GM18909 (cell line): Measurements from ENCODE around the gene ACYP1.

ENCODE experiments used
- ATAC-seq: cut with Tn5 transposase; IDR thresholded peaks from one replicate; pipeline ENCODE4 v1.9.1; 2021; ENCODE audit warnings: mild to moderate bottlenecking; ENCODE audit not compliant: unreplicated experiment, poor library complexity

The ACYP1 gene

DNA sequence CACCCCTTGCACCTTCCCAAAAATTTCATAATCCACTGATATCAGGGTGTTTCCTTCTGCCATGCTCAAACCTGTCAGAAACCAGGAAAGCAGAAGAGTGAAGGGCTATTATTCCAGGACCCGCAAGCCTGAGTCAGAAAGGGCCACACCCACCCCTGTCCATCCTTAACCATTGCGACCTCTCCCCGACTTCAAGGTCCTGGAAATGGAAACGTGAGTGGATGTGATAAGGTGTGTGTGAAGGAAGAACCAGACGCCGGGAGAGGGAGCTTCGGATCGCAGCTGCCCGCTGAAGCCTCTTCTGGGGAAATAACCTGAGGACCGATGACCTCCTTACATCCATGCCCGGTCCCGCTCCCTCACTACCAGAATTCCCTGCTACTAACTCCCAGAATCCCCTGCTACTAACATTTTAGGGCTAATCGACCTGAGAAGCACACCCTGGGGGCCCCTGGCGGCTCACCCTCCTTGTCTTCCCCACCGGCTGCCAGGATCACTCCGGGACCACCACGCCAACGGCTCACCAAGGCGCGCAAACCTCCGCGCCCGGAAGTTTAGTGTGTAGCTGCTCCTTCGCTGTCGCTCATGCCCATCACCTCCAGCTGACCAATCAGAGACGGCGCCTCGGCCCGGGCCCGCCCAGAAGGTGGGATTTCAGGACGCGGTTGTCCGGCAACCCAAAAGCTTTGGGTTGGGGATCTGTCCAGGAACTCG, at the start of gene ACYP1:
ACYP1 (minus strand) TSS at position 534 of the 714 bp plus-strand sequence; CDS start at position 63, 471 bp downstream.
- peak; percentile 98 for ATAC-seq

DNA sequence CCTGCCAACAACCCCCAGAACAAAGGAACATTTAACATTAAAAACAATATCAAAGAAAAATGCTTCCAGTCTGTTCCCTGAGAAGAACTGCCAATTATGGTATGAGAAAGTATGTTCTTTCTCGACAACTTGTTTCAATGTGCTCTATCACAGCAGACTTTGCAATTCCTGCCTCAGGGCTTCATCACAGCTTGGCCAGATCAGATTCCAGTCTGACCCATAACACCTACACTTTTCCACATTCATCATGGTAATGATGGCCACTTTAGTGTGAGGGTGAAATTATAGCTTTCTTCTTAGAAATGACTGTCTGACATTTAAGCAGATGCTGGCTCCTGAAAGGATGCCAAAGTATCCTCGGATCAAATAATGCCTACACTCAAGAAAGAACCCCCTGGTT, 46.1 kb upstream of the ACYP1 start:
- ATAC-seq, result no peak

GRCh38 chr14:75107186-75107585, 43.4 kb upstream of the ACYP1 start:
- no peak for ATAC-seq

DNA sequence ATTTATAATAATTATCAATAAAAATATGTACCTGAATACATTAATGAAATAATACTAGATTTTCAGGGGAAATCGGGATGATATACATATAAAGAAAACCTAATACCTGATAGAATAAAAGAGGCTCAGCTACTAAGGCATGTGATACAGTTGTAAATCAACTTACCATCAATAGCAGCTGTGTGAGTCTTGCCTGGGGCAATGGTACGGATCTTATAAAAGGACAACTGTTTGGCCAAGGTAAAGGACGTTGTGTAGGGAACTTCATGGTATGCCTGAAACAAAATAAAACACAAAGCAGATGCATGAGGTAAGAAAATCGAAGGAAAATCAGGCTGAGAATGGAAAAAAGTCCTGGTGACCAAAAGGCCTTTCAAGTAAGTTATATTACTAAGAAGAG, 37.7 kb upstream of the ACYP1 start:
- ATAC-seq, result no peak

- ATAC-seq, result no peak
Measured at GRCh38 chr14:75098682-75099081, 34.9 kb upstream of the ACYP1 start.

- no peak for ATAC-seq
Measured at GRCh38 chr14:75098212-75098611, 34.4 kb upstream of the ACYP1 start.

DNA sequence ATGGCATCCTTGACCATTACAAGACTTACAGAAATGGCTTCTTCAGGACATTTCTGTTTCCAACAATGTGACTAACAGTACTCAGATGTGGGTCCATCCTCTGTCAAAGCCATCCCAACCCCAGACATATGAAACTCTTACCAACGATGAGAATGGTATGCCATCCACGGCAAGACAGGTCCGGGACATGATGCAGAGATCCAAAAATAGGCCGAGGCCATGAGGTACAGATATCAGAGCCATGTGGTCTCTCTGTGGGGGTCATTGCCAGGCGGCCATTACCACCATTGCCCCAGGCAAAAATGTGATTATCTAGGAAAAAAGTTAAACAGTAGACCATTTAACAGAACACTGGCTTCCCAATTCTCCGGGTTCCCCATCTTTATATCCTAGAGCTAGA, 33.1 kb upstream of the ACYP1 start:
- no peak for ATAC-seq

DNA sequence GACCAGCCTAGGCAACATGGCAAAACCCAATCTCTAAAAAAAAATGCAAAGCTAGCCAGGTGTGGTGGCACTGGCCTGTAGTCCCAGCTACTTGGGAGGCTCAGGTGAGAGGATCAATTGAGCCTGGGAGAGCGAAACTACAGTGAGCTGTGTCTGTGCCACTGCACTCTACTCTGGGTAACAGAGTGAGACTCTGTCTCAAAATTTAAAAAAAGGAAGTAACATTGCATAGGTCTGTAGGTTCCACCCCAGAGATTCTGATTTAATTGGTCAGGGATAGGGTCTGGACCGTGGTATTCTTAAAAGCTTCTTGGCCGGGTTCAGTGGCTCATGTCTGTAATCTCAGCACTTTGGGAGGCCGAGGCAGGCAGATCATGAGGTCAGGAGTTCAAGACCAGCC, 31.9 kb upstream of the ACYP1 start:
- ATAC-seq, result no peak

GRCh38 chr14:75094896-75095295, 31.1 kb upstream of the ACYP1 start:
- ATAC-seq, result no peak

DNA sequence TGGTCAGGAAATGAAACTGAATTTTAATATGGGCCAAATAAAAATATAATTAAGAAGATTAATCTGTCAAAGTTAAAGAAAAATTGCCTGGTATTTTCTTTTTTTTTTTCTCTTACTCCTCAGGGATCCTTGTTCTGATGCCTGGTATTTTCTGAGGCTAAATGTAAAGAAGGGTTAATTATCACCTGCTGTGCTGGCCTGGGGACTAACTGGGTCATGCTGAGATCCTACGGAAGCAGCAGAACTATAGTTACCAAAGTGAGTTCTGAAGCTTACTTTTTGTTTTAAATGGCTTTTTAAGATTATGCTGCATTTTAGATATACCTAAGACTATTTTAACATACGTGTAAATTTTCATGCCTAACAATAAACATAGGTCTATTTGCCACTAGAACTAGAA, 28.9 kb upstream of the ACYP1 start:
- no peak for ATAC-seq

DNA sequence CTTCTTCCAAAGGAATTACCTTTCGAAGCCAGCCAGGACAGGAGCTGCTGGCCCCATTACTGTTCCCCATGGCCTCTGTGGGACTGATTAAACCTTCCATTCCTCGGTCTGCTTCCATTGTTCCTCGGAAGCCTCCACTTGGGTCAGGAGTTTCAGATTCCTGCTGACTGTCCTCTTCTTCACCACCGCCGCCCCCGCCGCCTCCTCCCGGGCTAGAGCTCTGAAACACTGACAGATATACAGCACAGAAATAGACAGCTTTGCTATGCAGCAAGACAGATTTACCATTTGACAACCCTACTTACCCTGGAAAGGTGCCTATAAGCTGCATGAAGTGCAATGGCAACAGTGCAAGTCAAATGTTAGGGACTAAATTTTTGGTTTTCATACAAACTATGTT, 27.4 kb upstream of the ACYP1 start:
- ATAC-seq, result no peak

- no peak for ATAC-seq
Measured at GRCh38 chr14:75090353-75090752, 26.5 kb upstream of the ACYP1 start.

- ATAC-seq, result no peak
Measured at GRCh38 chr14:75088566-75089373, 24.9 kb upstream of the ACYP1 start.

- ATAC-seq, result no peak
Measured at GRCh38 chr14:75088153-75088552, 24.3 kb upstream of the ACYP1 start.

GRCh38 chr14:75084513-75084912, 20.7 kb upstream of the ACYP1 start:
- no peak for ATAC-seq

DNA sequence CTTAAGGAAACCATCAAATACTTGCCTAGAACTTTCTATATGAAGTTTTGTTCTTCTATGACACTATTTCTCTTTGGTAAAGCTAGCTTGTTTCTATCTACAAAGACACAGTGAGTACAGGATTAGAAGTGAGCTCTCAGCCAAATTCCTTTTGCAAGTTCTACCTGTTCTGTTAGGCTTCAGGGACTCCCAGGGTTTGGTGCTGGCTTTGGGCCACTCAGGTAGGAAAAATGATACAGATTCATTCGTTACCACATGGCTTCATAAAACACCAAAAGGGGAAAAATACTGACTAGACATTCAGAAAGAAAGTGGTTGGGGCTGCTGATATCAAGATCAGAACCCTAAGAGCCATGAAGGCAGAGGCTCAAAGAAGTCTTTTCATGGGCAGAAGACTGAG, 19.4 kb upstream of the ACYP1 start:
- no peak for ATAC-seq

DNA sequence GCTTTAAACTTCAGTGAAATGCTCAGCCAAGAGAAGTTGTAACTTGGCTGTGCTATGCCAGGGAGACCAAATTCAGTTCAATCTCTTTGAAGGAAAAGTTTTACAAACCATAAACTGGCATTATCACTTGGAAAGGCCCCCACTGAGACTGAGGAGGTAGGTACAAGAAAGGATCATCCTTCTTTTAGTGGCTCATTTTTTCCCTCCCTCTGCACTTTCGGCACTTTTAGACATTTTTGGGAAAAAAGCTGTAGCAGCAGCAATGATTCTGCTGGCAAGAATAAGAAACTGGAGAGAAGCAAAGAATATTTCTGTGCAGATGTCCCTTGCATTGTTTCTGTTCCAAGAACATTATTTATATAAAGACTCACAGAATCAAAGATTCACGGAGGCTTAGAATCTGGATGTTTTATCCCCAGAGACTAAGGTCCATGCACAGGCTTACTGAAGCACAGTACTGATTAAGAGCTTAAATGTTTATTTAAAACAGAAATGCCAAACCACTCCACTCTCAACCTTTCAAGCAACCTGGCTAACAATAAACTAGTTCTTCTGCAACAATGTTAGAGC, 17.9 kb upstream of the ACYP1 start:
- no peak for ATAC-seq

DNA sequence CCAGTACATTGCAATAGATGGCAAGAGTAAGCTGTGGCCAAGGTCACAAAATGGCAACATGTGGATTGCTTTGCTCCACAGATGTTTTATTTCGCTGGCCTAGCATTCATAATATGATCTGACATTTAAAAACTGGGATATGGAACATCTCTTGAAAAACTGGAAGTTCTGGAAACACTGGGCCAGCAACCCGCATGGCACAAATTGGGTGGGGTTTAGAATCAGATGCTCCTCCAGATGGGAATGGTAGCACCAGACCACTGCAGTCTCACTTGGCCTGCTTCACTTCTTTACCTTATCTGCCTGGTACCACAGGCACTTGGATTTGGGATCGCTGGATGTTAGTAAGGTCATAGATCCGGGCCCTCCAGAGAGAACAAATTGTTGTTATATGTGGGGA, 15.7 kb upstream of the ACYP1 start:
- no peak for ATAC-seq

DNA sequence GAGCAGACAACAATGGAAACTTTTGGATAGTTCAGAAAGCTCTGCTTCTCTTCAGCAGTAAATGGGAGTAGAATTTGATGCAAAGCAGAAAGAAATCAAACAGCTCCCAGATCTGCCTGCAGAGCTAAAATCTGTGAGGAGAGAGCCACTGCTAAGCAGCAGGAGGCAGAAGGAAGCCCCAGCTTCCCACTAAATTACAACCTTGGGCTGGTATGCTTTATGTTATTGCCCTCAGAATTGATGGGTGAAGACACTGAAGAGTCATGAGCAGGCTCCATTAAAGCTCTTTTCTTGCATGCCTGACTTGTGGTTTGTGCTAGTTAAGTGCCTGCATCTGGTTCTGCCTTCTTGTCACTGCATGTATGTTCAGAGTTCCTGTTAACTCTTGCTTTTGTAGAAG, 14.0 kb upstream of the ACYP1 start:
- no peak for ATAC-seq

DNA sequence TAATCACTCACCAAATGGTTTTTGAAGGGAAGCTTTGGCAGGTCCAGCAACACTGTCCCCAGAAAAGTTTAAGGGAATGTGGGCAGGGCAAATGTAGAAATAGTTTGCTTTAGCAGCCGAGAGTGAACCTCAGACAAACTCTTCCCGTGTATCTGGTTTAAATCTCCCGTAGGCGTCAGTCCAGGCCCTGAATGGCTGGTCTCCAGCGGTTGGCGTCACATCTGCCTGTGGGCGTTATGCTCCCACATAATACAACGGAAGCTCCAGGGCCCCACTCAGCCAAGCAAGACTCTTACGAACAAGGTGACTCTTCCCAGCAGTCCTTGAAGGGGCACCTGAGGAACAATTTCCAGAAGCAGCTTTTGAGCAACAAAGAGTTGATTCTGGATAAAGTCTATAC, 6.6 kb upstream of the ACYP1 start:
- ATAC-seq, result no peak

DNA sequence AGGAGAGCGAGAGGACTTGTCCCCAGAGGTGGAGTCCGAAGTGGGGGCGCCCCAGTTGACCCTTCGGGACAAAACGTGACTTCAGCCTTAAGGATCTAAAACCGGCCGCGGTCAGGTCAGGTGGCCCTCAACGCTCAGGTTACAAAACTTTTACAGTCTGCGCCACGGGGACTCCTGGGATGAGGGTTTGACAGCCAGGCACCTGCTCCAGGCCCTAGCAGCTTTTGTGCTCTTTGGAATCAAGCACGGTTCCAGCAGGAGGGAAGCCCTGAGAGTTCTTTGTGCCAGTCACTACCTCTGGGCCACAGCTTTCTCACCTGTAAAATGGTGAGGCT, 6.0 kb upstream of the ACYP1 start:
- no peak for ATAC-seq
